Natural killer cell (primary cell): ENCODE data around the gene INPP5B. TPM values are rescaled to one million over a fixed set of nuclear protein-coding genes. Genes with fewer than 3 reads are reported as not detected.

ENCODE experiments used
- ATAC-seq, 3 donors: fragments of 150-1000 bp in 2 of 3; fragments of 200-7000 bp in 1 of 3; cut with Tn5 transposase; 1 replicate in 1 of 3; 2 replicates in 2 of 3; pipeline ENCODE4 v1.10.0; 2021; ENCODE audit warnings: mild to moderate bottlenecking in 2 of 3, moderate library complexity in 2 of 3
- DNase-seq, 2 donors: peaks; one replicate each; pipeline versions ENCODE4 v3.0.0 to v3.0.0-alpha.2; 2013 to 2021; ENCODE audit warnings: mixed read lengths in 1 of 2
- H3K27ac ChIP-seq: one replicate; pipeline ENCODE4 v1.5.1; 2013; ENCODE audit warnings: mild to moderate bottlenecking, low read length
- H3K27me3 ChIP-seq: one replicate; pipeline ENCODE4 v1.6.1; 2013; ENCODE audit warnings: low read length; ENCODE audit not compliant: control insufficient read depth, insufficient read depth
- H3K36me3 ChIP-seq: one replicate; pipeline ENCODE4 v1.6.1; 2013; ENCODE audit warnings: low read length; ENCODE audit not compliant: control insufficient read depth, insufficient read depth
- H3K4me1 ChIP-seq: one replicate; pipeline ENCODE4 v1.6.1; 2013; ENCODE audit warnings: low read length; ENCODE audit not compliant: control insufficient read depth, insufficient read depth
- H3K4me3 ChIP-seq: one replicate; pipeline ENCODE4 v1.5.1; 2013; ENCODE audit warnings: low read length
- H3K9me3 ChIP-seq: one replicate; pipeline ENCODE4 v1.6.1; 2013; ENCODE audit warnings: low read length; ENCODE audit not compliant: control insufficient read depth, insufficient read depth
- H3K27ac Mint-ChIP-seq, 2 donors: one replicate each; pipeline ENCODE4 v1.8.0; 2022; ENCODE audit warnings: mild to moderate bottlenecking in 2 of 2, mixed read lengths in 2 of 2, moderate library complexity in 1 of 2
- H3K27me3 Mint-ChIP-seq, 2 donors: one replicate each; pipeline ENCODE4 v1.8.0; 2022; ENCODE audit warnings: low read depth in 2 of 2, mixed read lengths in 2 of 2
- H3K36me3 Mint-ChIP-seq: one replicate; pipeline ENCODE4 v1.8.0; 2022; ENCODE audit warnings: mixed read lengths
- H3K4me1 Mint-ChIP-seq, 2 donors: one replicate each; pipeline ENCODE4 v1.8.0; 2022; ENCODE audit warnings: mixed read lengths in 2 of 2
- H3K4me3 Mint-ChIP-seq: one replicate; pipeline ENCODE4 v1.8.0; 2022; ENCODE audit warnings: mild to moderate bottlenecking, moderate library complexity, mixed read lengths
- H3K9me3 Mint-ChIP-seq, 2 donors: one replicate each; pipeline ENCODE4 v1.8.0; 2022; ENCODE audit warnings: mixed read lengths in 2 of 2
- CTCF ChIP-seq: fragments of 200-600 bp; IDR thresholded peaks from one replicate; pipeline ENCODE4 v1.8.0; 2022; ENCODE audit warnings: antibody characterized with exemption
- WGBS: methylation state at CpG from one replicate; pipeline ENCODE4 v1.1.7; 2013; ENCODE audit warnings: missing lambda C conversion rate; ENCODE audit not compliant: insufficient coverage; 5-methylcytosine and 5-hydroxymethylcytosine counted together
- intact Hi-C: fragments of 100-400 bp; cut with micrococcal nuclease; formaldehyde crosslinking; loops from one replicate; pipeline ENCODE4 v1.14.2; 2022
- total RNA-seq, 4 donors: library from RNA; stranded (reverse); fragments of 120-200 nt in 1 of 4; gene quantifications; one replicate each; pipeline versions ENCODE4 v1.2.3 to v1.2.4, GENCODE V29; 2013 to 2022

Gene INPP5B
- total RNA-seq, 3 donors from 2014 or later (not counting 1 experiment from before 2014, with no cell fraction given) = 34.0 to 66.2 (median 54.7) TPM

DNA sequence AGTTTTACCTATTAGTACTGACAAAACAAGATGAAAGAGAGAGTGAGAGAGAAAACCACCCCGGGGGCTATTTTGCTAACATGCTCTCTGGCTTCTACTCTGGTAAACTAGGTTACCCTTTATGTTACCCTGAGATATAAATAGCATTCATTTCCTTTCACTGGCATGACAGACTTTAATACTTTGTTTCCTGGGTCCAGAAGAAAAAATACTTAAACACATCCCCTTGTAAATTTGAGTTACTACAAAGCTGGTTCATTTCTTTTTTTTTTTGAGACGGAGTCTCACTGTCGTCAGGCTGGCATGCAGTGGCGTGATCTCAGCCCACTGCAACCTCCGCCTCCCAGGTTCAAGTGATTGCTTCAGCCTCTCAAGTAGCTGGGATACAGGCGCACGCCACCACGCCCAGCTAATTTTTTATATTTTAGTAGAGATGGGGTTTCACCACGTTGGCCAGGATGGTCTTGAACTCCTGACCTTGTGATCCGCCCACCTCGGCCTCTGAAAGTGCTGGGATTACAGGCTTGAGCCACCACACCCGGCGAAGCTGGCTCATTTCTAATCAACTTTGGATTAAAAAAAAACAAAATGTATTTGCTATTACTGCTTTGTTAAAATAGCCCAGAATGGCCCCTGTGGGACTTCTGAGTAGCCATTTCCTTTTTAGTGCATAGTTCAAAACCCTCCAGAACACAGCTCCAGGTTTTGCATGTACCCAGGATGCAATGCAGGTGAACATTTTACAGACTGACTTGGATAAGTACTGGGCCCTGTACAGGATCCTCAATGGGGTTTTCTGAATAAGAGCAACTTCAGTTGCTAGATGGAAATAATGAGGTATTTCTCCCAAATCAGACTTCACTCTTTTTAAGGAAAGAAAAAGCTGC lies 20.6 kb downstream of the INPP5B start:
- intact Hi-C loops = no loop called here
- peak; percentile 53 to 58 (median 54) for ATAC-seq
- H3K9me3 Mint-ChIP-seq = no peaks in the 10 kb centered on the region

DNA sequence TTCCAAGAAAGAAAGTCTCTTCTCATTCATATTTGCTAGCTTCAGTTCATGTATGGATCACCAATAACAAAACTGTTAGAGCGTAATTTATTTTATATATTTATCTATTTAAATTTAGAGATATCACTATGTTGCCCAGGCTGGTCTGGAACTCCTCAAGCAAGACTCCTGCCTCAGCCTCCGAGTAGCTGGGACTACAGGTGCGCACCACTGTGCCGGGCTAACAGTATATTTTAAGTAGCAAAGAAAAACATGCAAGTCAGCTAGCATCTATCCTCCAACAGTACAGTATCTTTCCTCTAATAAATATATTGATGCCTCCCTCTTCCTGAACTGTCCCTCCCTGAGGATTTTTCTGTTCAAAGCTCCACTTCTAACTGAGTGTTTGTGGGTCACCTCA lies 21.5 kb downstream of the INPP5B start:
- no peaks in the 10 kb centered on the region for H3K36me3 ChIP-seq
- ATAC-seq = no peak
- no peaks in the 10 kb centered on the region for H3K27me3 ChIP-seq
- no peaks in the 10 kb centered on the region for H3K9me3 ChIP-seq
- Mint-ChIP-seq H3K9me3 (no peaks in the 10 kb centered on the region), H3K27me3 (no peaks in the 10 kb centered on the region), H3K36me3 (no peaks in the 10 kb centered on the region), H3K27ac (peak overlapping the region; percentile 84 to 90), H3K4me1 (peaks cover 35 to 47% of the 10 kb centered on the region in 2 donors), H3K4me3 (peak overlapping the region; percentile 66)
- no peak for TF ChIP-seq CTCF
- DNase-seq = no peak
- H3K4me3 ChIP-seq = no peak overlapping the region
- peaks cover 69% of the 10 kb centered on the region for H3K4me1 ChIP-seq
- WGBS = 50% methylated on average over 3 of the region's 4 CpGs
- intact Hi-C loops = no loop called here
- H3K27ac ChIP-seq = peak overlapping the region; percentile 64

More for the DNA sequence above, 20.6 kb downstream of the INPP5B start:
- no peak overlapping the region for H3K4me3 ChIP-seq
- WGBS = 32% methylated on average over 13 of the region's 13 CpGs
- no peaks in the 10 kb centered on the region for H3K9me3 ChIP-seq
- H3K27ac ChIP-seq = peak overlapping the region; percentile 64
- TF ChIP-seq CTCF = no peak
- H3K27me3 ChIP-seq = no peaks in the 10 kb centered on the region
- H3K4me1 ChIP-seq = peaks cover 79% of the 10 kb centered on the region
- H3K36me3 ChIP-seq = no peaks in the 10 kb centered on the region
- Mint-ChIP-seq H3K4me3 (peak overlapping the region; percentile 66), H3K27ac (peak overlapping the region; percentile 84 to 90), H3K36me3 (no peaks in the 10 kb centered on the region), H3K4me1 (peaks cover 44 to 54% of the 10 kb centered on the region in 2 donors), H3K27me3 (no peaks in the 10 kb centered on the region)
- DNase-seq = peak in 1 of 2 donors; percentile 31

DNA sequence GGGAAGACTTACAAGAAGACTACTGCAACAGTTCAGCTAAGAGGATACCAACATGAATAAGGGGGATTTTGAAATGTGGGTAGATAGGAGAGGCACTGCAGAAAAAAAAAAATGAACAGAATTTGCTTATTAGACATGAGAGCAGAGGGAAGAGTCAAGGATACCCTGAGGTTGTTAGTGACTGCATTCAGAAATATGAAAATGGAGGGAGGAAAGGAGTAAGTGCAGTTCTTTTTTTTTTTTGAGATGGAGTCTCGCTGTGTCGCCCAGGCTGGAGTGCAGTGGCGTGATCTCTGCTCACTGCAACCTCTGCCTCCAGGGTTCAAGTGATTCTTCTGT lies 23.3 kb downstream of the INPP5B start:
- Histone ChIP-seq H3K36me3 (no peaks in the 10 kb centered on the region), H3K4me1 (peaks cover 68% of the 10 kb centered on the region), H3K27me3 (no peaks in the 10 kb centered on the region), H3K27ac (peak overlapping the region; percentile 68), H3K9me3 (no peaks in the 10 kb centered on the region), H3K4me3 (no peak overlapping the region)
- Mint-ChIP-seq H3K27ac (peak overlapping the region; percentile 82 to 91), H3K36me3 (no peaks in the 10 kb centered on the region), H3K9me3 (no peaks in the 10 kb centered on the region), H3K4me1 (peaks cover 46 to 59% of the 10 kb centered on the region in 2 donors), H3K27me3 (no peaks in the 10 kb centered on the region), H3K4me3 (peak overlapping the region; percentile 72)
- WGBS = 86% methylated on average over 3 of the region's 3 CpGs
- ATAC-seq (no peak), DNase-seq (no peak)
- no peak for TF ChIP-seq CTCF
- intact Hi-C loops = no loop called here
